GM21528 (cell line): Measurements from ENCODE around the gene PTPRT.

Experiments
- ATAC-seq: cut with Tn5 transposase; IDR thresholded peaks from one replicate; pipeline ENCODE4 v1.9.1; 2021; ENCODE audit warnings: mild to moderate bottlenecking, moderate library complexity; ENCODE audit not compliant: unreplicated experiment, low FRiP score

Gene PTPRT

GRCh38 chr20:42506397-42506796, 683.3 kb downstream of the PTPRT start:
- no peak for ATAC-seq

GRCh38 chr20:42502591-42502990, 687.1 kb downstream of the PTPRT start:
- ATAC-seq: no peak

GRCh38 chr20:42496595-42496994, 693.1 kb downstream of the PTPRT start:
- no peak for ATAC-seq

GRCh38 chr20:42494290-42494689, 695.4 kb downstream of the PTPRT start:
- no peak for ATAC-seq

GRCh38 chr20:42493001-42493400, 696.7 kb downstream of the PTPRT start:
- ATAC-seq: no peak

GRCh38 chr20:42492290-42492689, 697.4 kb downstream of the PTPRT start:
- ATAC-seq: peak; percentile 77

GRCh38 chr20:42485556-42485955, 704.1 kb downstream of the PTPRT start:
- ATAC-seq: no peak

- no peak for ATAC-seq
Measured at GRCh38 chr20:42484790-42485375, 704.8 kb downstream of the PTPRT start.

- no peak for ATAC-seq
Measured at GRCh38 chr20:42484335-42484734, 705.4 kb downstream of the PTPRT start.

- ATAC-seq: no peak
Measured at GRCh38 chr20:42483730-42484303, 705.9 kb downstream of the PTPRT start.

GRCh38 chr20:42482808-42483207, 706.9 kb downstream of the PTPRT start:
- ATAC-seq: no peak

GRCh38 chr20:42475773-42476172, 713.9 kb downstream of the PTPRT start:
- ATAC-seq: no peak

GRCh38 chr20:42474646-42475045, 715.1 kb downstream of the PTPRT start:
- ATAC-seq: no peak

GRCh38 chr20:42472198-42472597, 717.5 kb downstream of the PTPRT start:
- ATAC-seq: no peak

- no peak for ATAC-seq
Measured at GRCh38 chr20:42461965-42462593, 727.6 kb downstream of the PTPRT start.

GRCh38 chr20:42461291-42461690, 728.4 kb downstream of the PTPRT start:
- ATAC-seq: no peak

GRCh38 chr20:42447270-42447669, 742.4 kb downstream of the PTPRT start:
- ATAC-seq: no peak

GRCh38 chr20:42444799-42445198, 744.9 kb downstream of the PTPRT start:
- ATAC-seq: no peak

GRCh38 chr20:42443200-42443599, 746.5 kb downstream of the PTPRT start:
- ATAC-seq: no peak

- ATAC-seq: no peak
Measured at GRCh38 chr20:42442716-42443115, 747.0 kb downstream of the PTPRT start.

- ATAC-seq: no peak
Measured at GRCh38 chr20:42441864-42442331, 747.8 kb downstream of the PTPRT start.
